Liver (tissue), 3 donors: ENCODE results near the gene RAB27B.

Experiments used
- CTCF ChIP-seq: fragments of 150-350 bp; IDR thresholded peaks from 2 replicates; pipeline ENCODE4 v1.5.1; 2017; ENCODE audit warnings: improper control_type of control experiment, low read depth, low read length; ENCODE audit not compliant: missing input control
- MAX ChIP-seq: IDR thresholded peaks from 2 replicates; pipeline ENCODE4 v1.6.1; 2016; ENCODE audit warnings: antibody characterized with exemption
- RAD21 ChIP-seq, 2 donors: IDR thresholded peaks; 2 replicates each; pipeline ENCODE4 v1.6.1; 2016; ENCODE audit warnings: antibody characterized with exemption in 2 of 2, mild to moderate bottlenecking in 2 of 2
- SP1 ChIP-seq: IDR thresholded peaks from 2 replicates; pipeline ENCODE4 v1.6.1; 2018; ENCODE audit warnings: antibody characterized with exemption, mild to moderate bottlenecking
- donor health status: healthy.
- donor health status: healthy.

GRCh38 chr18:54942144-54942543 is 113.9 kb downstream of the RAB27B start:
- TF ChIP-seq SP1 (no peak), CTCF (no peak), MAX (no peak), RAD21 (IDR thresholded peaks at IDR 0.05) (no peak)
